Measurements from ENCODE around the gene OR4C45. TPM values are rescaled to one million over a fixed set of nuclear protein-coding genes. Genes with fewer than 3 reads are reported as not detected.

Gene OR4C45
- total RNA-seq, 2 experiments from 2014 or later: not detected

GRCh38 chr11:50070389-50070788 is 37.7 kb downstream of the OR4C45 start:
- no peak for TF ChIP-seq CTCF (IDR thresholded peaks at IDR 0.05)
- Mint-ChIP-seq H3K4me3 (no peak overlapping the region), H3K4me1 (ENCODE audit: low read depth) (no peaks in the 10 kb centered on the region), H3K27me3 (no peaks in the 10 kb centered on the region), H3K9me3 (peaks cover 7% of the 10 kb centered on the region), H3K36me3 (ENCODE audit: low read depth) (no peaks in the 10 kb centered on the region), H3K27ac (no peak overlapping the region)
- POLR2A ChIA-PET: no interaction called here
- intact Hi-C loops (cut with micrococcal nuclease): no loop called here
- CTCF ChIA-PET: no interaction called here
- ATAC-seq: no peak
- DNase-seq: no peak

- peaks cover 7% of the 10 kb centered on the region for H3K9me3 Mint-ChIP-seq
- ChIA-PET POLR2A (no interaction called here), CTCF (no interaction called here)
- ATAC-seq: no peak
- no peaks in the 10 kb centered on the region for H3K27me3 Mint-ChIP-seq
- DNase-seq: no peak
- intact Hi-C loops (cut with micrococcal nuclease): no loop called here
- H3K4me3 Mint-ChIP-seq: no peak overlapping the region
- H3K27ac Mint-ChIP-seq: no peak overlapping the region
- TF ChIP-seq CTCF (IDR thresholded peaks at IDR 0.05): no peak
- H3K36me3 Mint-ChIP-seq (ENCODE audit: low read depth): no peaks in the 10 kb centered on the region
- no peaks in the 10 kb centered on the region for H3K4me1 Mint-ChIP-seq (ENCODE audit: low read depth)
Measured at GRCh38 chr11:50071584-50072225, 39.0 kb downstream of the OR4C45 start.

- no peaks in the 10 kb centered on the region for H3K4me1 Mint-ChIP-seq (ENCODE audit: low read depth)
- no peak overlapping the region for H3K4me3 Mint-ChIP-seq
- no peak for TF ChIP-seq CTCF (IDR thresholded peaks at IDR 0.05)
- ATAC-seq (no peak), DNase-seq (no peak)
- no peaks in the 10 kb centered on the region for H3K27me3 Mint-ChIP-seq
- ChIA-PET CTCF (no interaction called here), POLR2A (no interaction called here)
- H3K27ac Mint-ChIP-seq: no peak overlapping the region
- H3K9me3 Mint-ChIP-seq: peaks cover 7% of the 10 kb centered on the region
- no peaks in the 10 kb centered on the region for H3K36me3 Mint-ChIP-seq (ENCODE audit: low read depth)
- intact Hi-C loops (cut with micrococcal nuclease): no loop called here
Measured at GRCh38 chr11:50072226-50073112, 39.8 kb downstream of the OR4C45 start.

- Mint-ChIP-seq H3K4me3 (no peak overlapping the region), H3K9me3 (peaks cover 7% of the 10 kb centered on the region), H3K4me1 (ENCODE audit: low read depth) (no peaks in the 10 kb centered on the region), H3K36me3 (ENCODE audit: low read depth) (no peaks in the 10 kb centered on the region), H3K27me3 (no peaks in the 10 kb centered on the region), H3K27ac (no peak overlapping the region)
- no peak for DNase-seq
- no peak for ATAC-seq
- intact Hi-C loops (cut with micrococcal nuclease): no loop called here
- ChIA-PET CTCF (interaction anchor here (1.2 kb wide), 1 partner anchor 9 kb away, joined by 3 read pairs; no protein-coding TSS in a partner anchor), POLR2A (no interaction called here)
- no peak for TF ChIP-seq CTCF (IDR thresholded peaks at IDR 0.05)
Measured at GRCh38 chr11:50073113-50074105, 40.7 kb downstream of the OR4C45 start.
